SK-N-SH (cell line): ENCODE data around the gene CNP. TPM values are rescaled to one million over a fixed set of nuclear protein-coding genes. Genes with fewer than 3 reads are reported as not detected.

ENCODE experiments used
- CTCF ChIA-PET: fragments of 300-600, 350-600 bp; formaldehyde crosslinking; extraction: SDS; loops from one replicate; lab custom pipeline; 2021; lab: Yijun Ruan, JAX
- POLR2A ChIA-PET: fragments of 350-600 bp; sonication (Branson Sonifier 250); formaldehyde crosslinking; extraction: SDS; loops from one replicate; lab custom pipeline; 2020; ENCODE audit warnings: antibody characterized with exemption, inconsistent platforms; lab: Yijun Ruan, JAX
- DNase-seq: peaks from one replicate; pipeline ENCODE4 v3.0.0; 2012
- H2AFZ ChIP-seq: fragments of 200-600 bp; sonication (generic); 2 replicates; pipeline ENCODE4 v1.8.1; 2016; ENCODE audit warnings: antibody characterized with exemption, mild to moderate bottlenecking, low read depth
- H3F3A ChIP-seq: fragments of 200-600 bp; sonication (generic); replicated peaks from 2 replicates; pipeline ENCODE3; 2016; ENCODE audit warnings: antibody characterized with exemption, mild to moderate bottlenecking; ENCODE audit not compliant: insufficient read depth
- H3K27ac ChIP-seq, 2 experiments: fragments of 200-500 bp in 1 of 2; fragments of 200-600 bp in 1 of 2; sonication (Bioruptor generic) in 1 of 2; sonication (generic), shearing (Covaris generic) in 1 of 2; 2 replicates each; pipeline versions ENCODE4 v1.5.1 to v1.6.1; 2014 to 2016; ENCODE audit warnings: low read depth in 2 of 2, inconsistent platforms in 1 of 2, low read length in 1 of 2, mild to moderate bottlenecking in 1 of 2, mixed read lengths in 1 of 2
- H3K27me3 ChIP-seq: fragments of 200-600 bp; sonication (generic), shearing (Covaris generic); 2 replicates; pipeline ENCODE4 v1.6.1; 2016; ENCODE audit warnings: mixed run types; ENCODE audit not compliant: insufficient read depth
- H3K36me3 ChIP-seq, 2 experiments: fragments of 200-500 bp in 1 of 2; fragments of 200-600 bp in 1 of 2; sonication (Bioruptor generic) in 1 of 2; sonication (generic) in 1 of 2; replicated peaks in 1 of 2; 2 replicates each; pipeline versions ENCODE3 to v1.5.1; 2014 to 2016; ENCODE audit warnings: low read length in 1 of 2, mild to moderate bottlenecking in 1 of 2; ENCODE audit not compliant: insufficient read depth in 2 of 2, control insufficient read depth in 1 of 2
- H3K4me1 ChIP-seq, 2 experiments: fragments of 200-500 bp in 1 of 2; fragments of 200-600 bp in 1 of 2; sonication (Bioruptor generic) in 1 of 2; sonication (generic), shearing (Covaris generic) in 1 of 2; 2 replicates each; pipeline versions ENCODE4 v1.5.1 to v1.6.1; 2014 to 2016; ENCODE audit warnings: low read depth in 1 of 2, low read length in 1 of 2, mixed run types in 1 of 2; ENCODE audit not compliant: insufficient read depth in 2 of 2, control insufficient read depth in 1 of 2
- H3K4me2 ChIP-seq: fragments of 200-600 bp; sonication (generic), shearing (Covaris generic); 2 replicates; pipeline ENCODE4 v1.6.1; 2017; ENCODE audit warnings: mixed run types
- H3K4me3 ChIP-seq, 2 experiments: fragments of 200-500 bp in 1 of 2; fragments of 200-600 bp in 1 of 2; sonication (Bioruptor generic) in 1 of 2; sonication (generic), shearing (Covaris generic) in 1 of 2; 2 replicates each; pipeline versions ENCODE4 v1.5.1 to v1.8.1; 2014 to 2016; ENCODE audit warnings: low read depth in 2 of 2, inconsistent platforms in 1 of 2, low read length in 1 of 2, mild to moderate bottlenecking in 1 of 2, mixed read lengths in 1 of 2, moderate library complexity in 1 of 2
- H3K79me2 ChIP-seq: fragments of 200-600 bp; sonication (generic); 2 replicates; pipeline ENCODE4 v1.8.1; 2017; ENCODE audit warnings: mild to moderate bottlenecking; ENCODE audit not compliant: insufficient read depth
- H3K9ac ChIP-seq: fragments of 200-600 bp; sonication (generic); 2 replicates; pipeline ENCODE4 v1.6.1; 2017; ENCODE audit warnings: mixed run types
- H3K9me2 ChIP-seq: fragments of 200-600 bp; sonication (generic); 2 replicates; pipeline ENCODE4 v1.6.1; 2017; ENCODE audit warnings: mixed run types
- H3K9me3 ChIP-seq: fragments of 200-600 bp; sonication (generic); 2 replicates; pipeline ENCODE4 v1.6.1; 2017; ENCODE audit warnings: mixed run types, mild to moderate bottlenecking, moderate library complexity
- H4K20me1 ChIP-seq: fragments of 200-600 bp; sonication (generic); 2 replicates; pipeline ENCODE4 v1.6.1; 2017; ENCODE audit warnings: mild to moderate bottlenecking, mixed run types; ENCODE audit not compliant: insufficient read depth
- EP300 ChIP-seq, 2 experiments: IDR thresholded peaks; 2 replicates each; pipeline versions ENCODE4 v1.4.0 to v1.6.1; 2012; ENCODE audit warnings: borderline replicate concordance in 1 of 2, low read depth in 1 of 2, low read length in 1 of 2
- EZH2phosphoT487 ChIP-seq: fragments of 200-600 bp; sonication (generic); IDR thresholded peaks from 2 replicates; pipeline ENCODE4 v1.6.1; 2017; ENCODE audit warnings: low read depth, mixed run types, mild to moderate bottlenecking, antibody characterized with exemption, moderate library complexity, borderline replicate concordance
- GATA2 ChIP-seq: sonication (generic); formaldehyde crosslinking; IDR thresholded peaks from 2 replicates; pipeline ENCODE4 v1.5.0; 2020; ENCODE audit warnings: mild to moderate bottlenecking, missing genetic modification reagents
- JUND ChIP-seq: IDR thresholded peaks from 2 replicates; pipeline ENCODE4 v1.4.0; 2012
- MAX ChIP-seq: IDR thresholded peaks from 2 replicates; pipeline ENCODE4 v1.4.0; 2012; ENCODE audit warnings: low read depth
- MXI1 ChIP-seq: IDR thresholded peaks from 2 replicates; pipeline ENCODE4 v1.6.1; 2012; ENCODE audit warnings: mild to moderate bottlenecking, low read depth, low read length, improper control_type of control experiment
- NFIC ChIP-seq: IDR thresholded peaks from 2 replicates; pipeline ENCODE4 v1.4.0; 2012; ENCODE audit warnings: borderline replicate concordance
- RAD21 ChIP-seq: IDR thresholded peaks from 2 replicates; pipeline ENCODE4 v1.6.1; 2012; ENCODE audit warnings: mild to moderate bottlenecking, low read length
- RFX5 ChIP-seq: IDR thresholded peaks from 2 replicates; pipeline ENCODE4 v1.6.1; 2012; ENCODE audit warnings: mild to moderate bottlenecking, improper control_type of control experiment, low read length
- SMC3 ChIP-seq: IDR thresholded peaks from 2 replicates; pipeline ENCODE4 v1.6.1; 2012; ENCODE audit warnings: low read depth, low read length, improper control_type of control experiment
- TAF1 ChIP-seq: IDR thresholded peaks from 2 replicates; pipeline ENCODE4 v1.6.1; 2012; ENCODE audit warnings: low read depth, mild to moderate bottlenecking, low read length, moderate library complexity, borderline replicate concordance
- TEAD4 ChIP-seq: IDR thresholded peaks from 2 replicates; pipeline ENCODE4 v1.4.0; 2012; ENCODE audit warnings: mild to moderate bottlenecking, borderline replicate concordance; ENCODE audit not compliant: insufficient read depth
- WGBS: methylation state at CpG from one replicate; pipeline ENCODE4 v1.1.6; 2017; ENCODE audit warnings: low lambda C conversion rate; 5-methylcytosine and 5-hydroxymethylcytosine counted together
- polyA plus RNA-seq, 3 experiments: library from polyadenylated mRNA; depleted of rRNA; stranded (reverse); fragments of >200 nt; gene quantifications; 2 replicates each; pipeline ENCODE4 v1.2.3, GENCODE V29; 2012
- TF ChIP-seq, protein P1 (sequence below): fragments of 150-350 bp; IDR thresholded peaks from 2 replicates; pipeline ENCODE4 v1.6.1; 2016; ENCODE audit warnings: mild to moderate bottlenecking, low read depth, low read length
- TF ChIP-seq, protein P2 (sequence below): fragments of 200-600 bp; sonication (generic); IDR thresholded peaks from 2 replicates; pipeline ENCODE4 v1.6.1; 2017; ENCODE audit warnings: antibody characterized with exemption, mild to moderate bottlenecking, moderate library complexity

Gene CNP
- polyA plus RNA-seq, 1 of the 3 experiments (the other 2 are of a cell fraction): 54.8 TPM

GRCh38 chr17:41965694-41966462, 717 bp upstream of the CNP start:
- Histone ChIP-seq H3K9me3 (no peaks in the 10 kb centered on the region), H3K36me3 (peaks cover 15 to 22% of the 10 kb centered on the region in 2 experiments), H3K27me3 (no peaks in the 10 kb centered on the region), H3K4me3 (peak overlapping the region; percentile 93 to 96), H3K4me2 (peak overlapping the region; percentile 91), H4K20me1 (no peaks in the 10 kb centered on the region), H3K79me2 (peaks cover 41% of the 10 kb centered on the region), H3F3A (peaks cover 8% of the 10 kb centered on the region), H2AFZ (peak overlapping the region; percentile 75), H3K4me1 (peaks cover 5 to 31% of the 10 kb centered on the region in 2 experiments; a peak in 2 of 4 replicates), H3K9me2 (no peaks in the 10 kb centered on the region), H3K27ac (peak overlapping the region; percentile 41 to 91; a peak in 3 of 4 replicates), H3K9ac (peak overlapping the region; percentile 96)
- CTCF ChIA-PET: interaction anchor here (0.7 to 4.6 kb wide), 12 partner anchors 27 to 346 kb away, joined by 3 to 21 read pairs (median 4); partner anchors contain the start of genes DNAJC7, KAT2A and NKIRAS2
- no peak for TF ChIP-seq MAX
- TF ChIP-seq JUND: no peak
- no peak for TF ChIP-seq EZH2phosphoT487
- TF ChIP-seq TAF1: no peak
- TF ChIP-seq, protein P1, sequence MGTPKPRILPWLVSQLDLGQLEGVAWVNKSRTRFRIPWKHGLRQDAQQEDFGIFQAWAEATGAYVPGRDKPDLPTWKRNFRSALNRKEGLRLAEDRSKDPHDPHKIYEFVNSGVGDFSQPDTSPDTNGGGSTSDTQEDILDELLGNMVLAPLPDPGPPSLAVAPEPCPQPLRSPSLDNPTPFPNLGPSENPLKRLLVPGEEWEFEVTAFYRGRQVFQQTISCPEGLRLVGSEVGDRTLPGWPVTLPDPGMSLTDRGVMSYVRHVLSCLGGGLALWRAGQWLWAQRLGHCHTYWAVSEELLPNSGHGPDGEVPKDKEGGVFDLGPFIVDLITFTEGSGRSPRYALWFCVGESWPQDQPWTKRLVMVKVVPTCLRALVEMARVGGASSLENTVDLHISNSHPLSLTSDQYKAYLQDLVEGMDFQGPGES: no peak
- no peak for TF ChIP-seq SMC3
- TF ChIP-seq RAD21: no peak
- no peak for TF ChIP-seq MXI1
- no peak for TF ChIP-seq EP300 (IDR thresholded peaks at IDR 0.05; ENCODE audit: borderline replicate concordance in 1 of 2, low read depth in 1 of 2, low read length in 1 of 2)
- TF ChIP-seq TEAD4: no peak
- TF ChIP-seq, protein P2, sequence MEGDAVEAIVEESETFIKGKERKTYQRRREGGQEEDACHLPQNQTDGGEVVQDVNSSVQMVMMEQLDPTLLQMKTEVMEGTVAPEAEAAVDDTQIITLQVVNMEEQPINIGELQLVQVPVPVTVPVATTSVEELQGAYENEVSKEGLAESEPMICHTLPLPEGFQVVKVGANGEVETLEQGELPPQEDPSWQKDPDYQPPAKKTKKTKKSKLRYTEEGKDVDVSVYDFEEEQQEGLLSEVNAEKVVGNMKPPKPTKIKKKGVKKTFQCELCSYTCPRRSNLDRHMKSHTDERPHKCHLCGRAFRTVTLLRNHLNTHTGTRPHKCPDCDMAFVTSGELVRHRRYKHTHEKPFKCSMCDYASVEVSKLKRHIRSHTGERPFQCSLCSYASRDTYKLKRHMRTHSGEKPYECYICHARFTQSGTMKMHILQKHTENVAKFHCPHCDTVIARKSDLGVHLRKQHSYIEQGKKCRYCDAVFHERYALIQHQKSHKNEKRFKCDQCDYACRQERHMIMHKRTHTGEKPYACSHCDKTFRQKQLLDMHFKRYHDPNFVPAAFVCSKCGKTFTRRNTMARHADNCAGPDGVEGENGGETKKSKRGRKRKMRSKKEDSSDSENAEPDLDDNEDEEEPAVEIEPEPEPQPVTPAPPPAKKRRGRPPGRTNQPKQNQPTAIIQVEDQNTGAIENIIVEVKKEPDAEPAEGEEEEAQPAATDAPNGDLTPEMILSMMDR: no peak
- no peak for TF ChIP-seq RFX5
- no peak for TF ChIP-seq GATA2 (CRISPR knock-in tag)
- TF ChIP-seq NFIC: no peak
- peak; percentile 54 for DNase-seq
- 46% methylated on average over 18 of the region's 18 CpGs for WGBS
- POLR2A ChIA-PET: interaction anchor here (0.7 to 2.2 kb wide), 3 partner anchors 51 to 138 kb away, joined by 3 to 10 read pairs (median 5); partner anchors contain the start of gene DNAJC7
